ENCODE data around the gene FAM83G.

- TF ChIP-seq TARDBP (IDR thresholded peaks at IDR 0.05) (no peak), PKNOX1 (IDR thresholded peaks at IDR 0.05) (no peak), NFRKB (IDR thresholded peaks at IDR 0.05) (no peak), BHLHE40 (IDR thresholded peaks at IDR 0.05; ENCODE audit: borderline replicate concordance) (no peak), ARNT (IDR thresholded peaks at IDR 0.05) (no peak), L3MBTL2 (conservative IDR thresholded peaks at IDR 0.05) (no peak), SP1 (IDR thresholded peaks at IDR 0.05) (no peak), SUZ12 (IDR thresholded peaks at IDR 0.05) (no peak), FOXK2 (IDR thresholded peaks at IDR 0.05) (no peak), FOXA1 (IDR thresholded peaks at IDR 0.05) (no peak), ZNF384 (IDR thresholded peaks at IDR 0.05) (no peak), CTBP1 (IDR thresholded peaks at IDR 0.05; ENCODE audit: borderline replicate concordance) (no peak), LEF1 (IDR thresholded peaks at IDR 0.05; ENCODE audit: borderline replicate concordance) (no peak), FOXM1 (IDR thresholded peaks at IDR 0.05; ENCODE audit: borderline replicate concordance) (no peak)
Observed at GRCh38 chr17:19012171-19013080, 7.9 kb upstream of the FAM83G start.

All from HEK293T (cell line).